GM23338 (cell line): ENCODE measurements around the gene MAPT. TPM values are rescaled to one million over a fixed set of nuclear protein-coding genes. Genes with fewer than 3 reads are reported as not detected.
A peak's percentile ranks its signal among the peaks of the same experiment; 100 is the strongest.

Experiments
- ATAC-seq: fragments of 200-7000 bp; cut with Tn5 transposase; 3 replicates; pipeline ENCODE4 v1.9.1; 2020
- DNase-seq: peaks from one replicate; pipeline ENCODE4 v3.0.0-alpha.2; 2015; ENCODE audit warnings: low spot score
- H2AFZ ChIP-seq: fragments of 200-600 bp; sonication (generic); 2 replicates; pipeline ENCODE4 v1.8.0; 2016; ENCODE audit warnings: antibody characterized with exemption, mild to moderate bottlenecking, moderate library complexity
- H3F3A ChIP-seq: fragments of 200-600 bp; sonication (generic); replicated peaks from 2 replicates; pipeline ENCODE4 v1.8.0; 2017; ENCODE audit warnings: antibody characterized with exemption, mixed run types, low read depth
- H3K27ac ChIP-seq: fragments of 200-600 bp; sonication (generic); 2 replicates; pipeline ENCODE4 v1.6.1; 2016; ENCODE audit warnings: low read depth
- H3K27me3 ChIP-seq: fragments of 200-600 bp; sonication (generic); 2 replicates; pipeline ENCODE4 v1.8.0; 2016; ENCODE audit warnings: mild to moderate bottlenecking, mixed run types, moderate library complexity; ENCODE audit not compliant: insufficient read depth
- H3K36me3 ChIP-seq: fragments of 200-600 bp; sonication (generic); 2 replicates; pipeline ENCODE4 v1.8.0; 2016; ENCODE audit warnings: mild to moderate bottlenecking; ENCODE audit not compliant: insufficient read depth
- H3K4me1 ChIP-seq: fragments of 200-600 bp; sonication (generic); 2 replicates; pipeline ENCODE4 v1.8.0; 2016; ENCODE audit warnings: mild to moderate bottlenecking, moderate library complexity; ENCODE audit not compliant: insufficient read depth
- H3K4me2 ChIP-seq: fragments of 200-600 bp; sonication (generic); 2 replicates; pipeline ENCODE4 v1.7.1; 2017; ENCODE audit warnings: mixed run types
- H3K4me3 ChIP-seq: fragments of 200-600 bp; sonication (generic); 2 replicates; pipeline ENCODE4 v1.6.1; 2016; ENCODE audit warnings: mixed run types
- H3K79me2 ChIP-seq: fragments of 200-600 bp; sonication (generic); replicated peaks from 2 replicates; pipeline ENCODE4 v1.8.0; 2017; ENCODE audit warnings: mild to moderate bottlenecking; ENCODE audit not compliant: insufficient read depth
- H3K9me2 ChIP-seq: fragments of 200-600 bp; sonication (generic); 2 replicates; pipeline ENCODE4 v1.8.0; 2017; ENCODE audit not compliant: insufficient read depth
- H4K20me1 ChIP-seq: fragments of 200-600 bp; sonication (generic); replicated peaks from 2 replicates; pipeline ENCODE4 v1.8.0; 2017; ENCODE audit warnings: mild to moderate bottlenecking; ENCODE audit not compliant: insufficient read depth
- H3K27ac Mint-ChIP-seq: 2 replicates; pipeline ENCODE4 v1.8.0; 2020; ENCODE audit warnings: inconsistent platforms, mild to moderate bottlenecking, moderate library complexity, mixed read lengths
- H3K27me3 Mint-ChIP-seq: 3 replicates; pipeline ENCODE4 v1.8.0; 2022; ENCODE audit warnings: low read depth, mild to moderate bottlenecking, moderate library complexity, mixed read lengths, inconsistent platforms; ENCODE audit not compliant: insufficient read depth, poor library complexity
- H3K36me3 Mint-ChIP-seq: 3 replicates; pipeline ENCODE4 v1.8.0; 2021; ENCODE audit warnings: low read depth, mild to moderate bottlenecking, inconsistent platforms, moderate library complexity, mixed read lengths
- H3K4me1 Mint-ChIP-seq: 3 replicates; pipeline ENCODE4 v1.8.0; 2020; ENCODE audit warnings: mild to moderate bottlenecking, inconsistent platforms, mixed read lengths
- H3K4me3 Mint-ChIP-seq: 3 replicates; pipeline ENCODE4 v1.8.0; 2021; ENCODE audit warnings: moderate library complexity, mild to moderate bottlenecking, inconsistent platforms, mixed read lengths
- H3K9me3 Mint-ChIP-seq: 3 replicates; pipeline ENCODE4 v1.8.0; 2020; ENCODE audit warnings: moderate library complexity, mild to moderate bottlenecking, inconsistent platforms, mixed read lengths
- CREB1 ChIP-seq: fragments of 250-450 bp; sonication (Bioruptor Pico); IDR thresholded peaks from 2 replicates; pipeline ENCODE4 v1.5.0; 2020; ENCODE audit warnings: low read depth, mild to moderate bottlenecking, moderate library complexity
- ETS1 ChIP-seq: IDR thresholded peaks from 2 replicates; pipeline ENCODE4 v1.6.1; 2016; ENCODE audit warnings: antibody characterized with exemption
- EZH2 ChIP-seq: fragments of 200-600 bp; sonication (generic); IDR thresholded peaks from one replicate; pipeline ENCODE4 v1.8.0; 2017; ENCODE audit warnings: antibody characterized with exemption, mild to moderate bottlenecking, low read depth; ENCODE audit not compliant: unreplicated experiment
- JUNB ChIP-seq: IDR thresholded peaks from one replicate; pipeline ENCODE4 v1.6.1; 2016; ENCODE audit warnings: antibody characterized with exemption; ENCODE audit not compliant: unreplicated experiment
- NANOG ChIP-seq: IDR thresholded peaks from 2 replicates; pipeline ENCODE4 v1.6.1; 2016; ENCODE audit warnings: antibody characterized with exemption, borderline replicate concordance
- ZNF114 ChIP-seq: fragments of 250-450 bp; sonication (Bioruptor Pico); IDR thresholded peaks from 2 replicates; pipeline ENCODE4 v1.5.0; 2020; ENCODE audit warnings: mild to moderate bottlenecking, moderate library complexity
- ZNF331 ChIP-seq: fragments of 250-450 bp; sonication (Bioruptor Pico); IDR thresholded peaks from 2 replicates; pipeline ENCODE4 v1.5.0; 2020; ENCODE audit warnings: low read depth, mild to moderate bottlenecking, moderate library complexity
- ZNF462 ChIP-seq: fragments of 250-450 bp; sonication (Bioruptor Pico); IDR thresholded peaks from 2 replicates; pipeline ENCODE4 v1.5.0; 2020; ENCODE audit warnings: mild to moderate bottlenecking, moderate library complexity
- polyA plus RNA-seq: library from polyadenylated mRNA; unstranded; fragments of >200 nt; fragmentation: Nextera tagmentation; extraction: Ambion mirVana; gene quantifications from 2 replicates; pipeline ENCODE4 v1.2.1, GENCODE V29; 2016
- total RNA-seq: library from RNA; depleted of rRNA; stranded (reverse); fragments of >200 nt; shearing (Covaris generic); gene quantifications from 2 replicates; pipeline ENCODE4 v1.2.3, GENCODE V29; 2014
- TF ChIP-seq, protein P1 (sequence below), 2 experiments: fragments of 200-600 bp in 1 of 2; sonication (generic) in 1 of 2; conservative IDR thresholded peaks; 2 replicates each; pipeline versions ENCODE4 v1.5.1 to v1.6.1; 2016 to 2017; ENCODE audit warnings: antibody characterized with exemption in 2 of 2, low read depth in 2 of 2, mild to moderate bottlenecking in 2 of 2, moderate library complexity in 1 of 2

Gene MAPT
- total and polyA plus RNA-seq, 2 experiments from 2014 or later, result 1.1 to 2.1 TPM

DNA sequence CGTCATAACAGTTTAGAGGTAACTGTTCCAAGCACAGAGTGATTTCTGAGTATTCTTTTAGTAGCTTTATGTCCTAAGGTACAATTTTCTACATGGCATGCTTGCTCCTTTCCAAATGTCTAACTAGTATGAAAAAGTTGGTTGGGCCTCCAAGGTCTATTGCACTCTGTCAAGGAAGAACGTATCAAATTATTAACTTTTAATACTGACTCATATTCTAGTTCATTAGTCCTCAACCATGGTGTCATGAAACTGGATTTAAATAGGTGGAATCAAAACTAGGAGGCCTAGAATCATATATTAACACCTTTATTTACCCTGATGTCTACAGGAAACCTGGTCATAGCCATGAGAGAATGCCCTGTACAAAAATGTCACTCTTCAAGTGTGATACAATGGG is 166.1 kb downstream of the MAPT start:
- H4K20me1 ChIP-seq, result peaks cover 15% of the 10 kb centered on the region; the same call in 1 of the 2 replicates
- Mint-ChIP-seq H3K4me3 (no peak overlapping the region), H3K4me1 (peaks cover 35% of the 10 kb centered on the region), H3K27ac (no peak overlapping the region), H3K36me3 (peaks cover 46% of the 10 kb centered on the region), H3K9me3 (no peaks in the 10 kb centered on the region), H3K27me3 (peaks cover 3% of the 10 kb centered on the region)
- no peak overlapping the region for H3K4me3 ChIP-seq
- H3K4me1 ChIP-seq, result peaks cover 19% of the 10 kb centered on the region
- H3K27ac ChIP-seq, result no peak overlapping the region
- TF ChIP-seq CREB1 (CRISPR knock-in tag) (no peak), ZNF114 (CRISPR knock-in tag) (no peak), JUNB (no peak), EZH2 (no peak), ETS1 (no peak), ZNF331 (CRISPR knock-in tag) (no peak)
- no peaks in the 10 kb centered on the region for H3F3A ChIP-seq
- peaks cover 65% of the 10 kb centered on the region for H3K79me2 ChIP-seq
- ATAC-seq (no peak), DNase-seq (no peak)
- peaks cover 15% of the 10 kb centered on the region for H3K36me3 ChIP-seq
- no peaks in the 10 kb centered on the region for H3K9me2 ChIP-seq
- no peaks in the 10 kb centered on the region for H3K27me3 ChIP-seq
- no peak overlapping the region for H3K4me2 ChIP-seq
- no peak overlapping the region for H2AFZ ChIP-seq

DNA sequence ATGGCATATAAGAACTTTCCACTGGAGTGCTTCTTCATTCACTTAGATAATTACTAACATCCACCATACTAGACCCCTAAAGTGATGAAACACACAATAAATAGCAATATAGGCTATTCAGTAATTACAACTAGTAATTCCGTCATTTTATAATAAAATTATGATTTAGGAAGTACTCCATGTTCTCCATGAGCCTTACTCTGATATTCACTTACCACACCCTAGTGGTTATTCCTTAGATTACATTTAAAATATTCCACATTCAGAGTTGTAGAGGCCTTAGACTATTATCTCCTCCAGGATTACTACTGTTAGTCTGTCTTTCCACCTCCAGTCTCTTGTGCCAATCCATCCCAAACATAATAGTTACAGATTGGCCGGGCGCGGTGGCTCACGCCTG is 167.1 kb downstream of the MAPT start:
- Histone ChIP-seq H3K27me3 (no peaks in the 10 kb centered on the region), H3K4me1 (peaks cover 18% of the 10 kb centered on the region), H3K9me2 (no peaks in the 10 kb centered on the region), H3K27ac (no peak overlapping the region), H3K79me2 (peaks cover 65% of the 10 kb centered on the region), H4K20me1 (peaks cover 17% of the 10 kb centered on the region; the same call in 1 of the 2 replicates), H3K4me3 (no peak overlapping the region), H3K36me3 (peaks cover 25% of the 10 kb centered on the region), H3K4me2 (no peak overlapping the region), H3F3A (no peaks in the 10 kb centered on the region), H2AFZ (no peak overlapping the region)
- H3K9me3 Mint-ChIP-seq, result no peaks in the 10 kb centered on the region
- no peak overlapping the region for H3K27ac Mint-ChIP-seq
- peak; percentile 68 for DNase-seq
- TF ChIP-seq JUNB (no peak), NANOG (no peak), ZNF462 (no peak)
- TF ChIP-seq, protein P1, sequence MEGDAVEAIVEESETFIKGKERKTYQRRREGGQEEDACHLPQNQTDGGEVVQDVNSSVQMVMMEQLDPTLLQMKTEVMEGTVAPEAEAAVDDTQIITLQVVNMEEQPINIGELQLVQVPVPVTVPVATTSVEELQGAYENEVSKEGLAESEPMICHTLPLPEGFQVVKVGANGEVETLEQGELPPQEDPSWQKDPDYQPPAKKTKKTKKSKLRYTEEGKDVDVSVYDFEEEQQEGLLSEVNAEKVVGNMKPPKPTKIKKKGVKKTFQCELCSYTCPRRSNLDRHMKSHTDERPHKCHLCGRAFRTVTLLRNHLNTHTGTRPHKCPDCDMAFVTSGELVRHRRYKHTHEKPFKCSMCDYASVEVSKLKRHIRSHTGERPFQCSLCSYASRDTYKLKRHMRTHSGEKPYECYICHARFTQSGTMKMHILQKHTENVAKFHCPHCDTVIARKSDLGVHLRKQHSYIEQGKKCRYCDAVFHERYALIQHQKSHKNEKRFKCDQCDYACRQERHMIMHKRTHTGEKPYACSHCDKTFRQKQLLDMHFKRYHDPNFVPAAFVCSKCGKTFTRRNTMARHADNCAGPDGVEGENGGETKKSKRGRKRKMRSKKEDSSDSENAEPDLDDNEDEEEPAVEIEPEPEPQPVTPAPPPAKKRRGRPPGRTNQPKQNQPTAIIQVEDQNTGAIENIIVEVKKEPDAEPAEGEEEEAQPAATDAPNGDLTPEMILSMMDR (conservative IDR thresholded peaks at IDR 0.05; ENCODE audit: low read depth in 2 of 2), result peak in 1 of 2 experiments; percentile 57; a peak in 3 of 4 replicates
- H3K4me1 Mint-ChIP-seq, result peaks cover 34% of the 10 kb centered on the region
- peak; percentile 61 for ATAC-seq
- H3K27me3 Mint-ChIP-seq, result peaks cover 4% of the 10 kb centered on the region
- H3K4me3 Mint-ChIP-seq, result no peak overlapping the region
- peaks cover 53% of the 10 kb centered on the region for H3K36me3 Mint-ChIP-seq
